Endothelial cell of umbilical vein (primary cell): ENCODE data around the gene POLRMT. TPM values are rescaled to one million over a fixed set of nuclear protein-coding genes. Genes with fewer than 3 reads are reported as not detected.

Source experiments
- BruUV-seq: library from RNA; stranded (reverse); fragments of 400-500 nt; replicated peaks from 2 replicates; lab custom pipeline; 2021; lab: Mats Ljungman, UMichigan
- CTCF ChIA-PET: fragments of 300-600, 350-600 bp; sonication (Branson Sonifier 250); formaldehyde crosslinking; loops from one replicate; lab custom pipeline; 2021; ENCODE audit warnings: antibody characterized with exemption, inconsistent platforms; lab: Charles Lee
- POLR2A ChIA-PET: fragments of 300-600, 350-600 bp; sonication (Branson Sonifier 250); formaldehyde crosslinking; loops from one replicate; lab custom pipeline; 2021; ENCODE audit warnings: antibody characterized with exemption, inconsistent platforms; lab: Charles Lee
- DNase-seq: peaks from one replicate; pipeline ENCODE4 v3.0.0-alpha.2; 2011; ENCODE audit warnings: low read depth, low spot score
- FAIRE-seq: peaks from 2 replicates; lab custom pipeline; 2011; peaks lifted over from hg19 to GRCh38; lab: Jason Lieb, UNC
- H2AFZ ChIP-seq: 2 replicates; pipeline ENCODE4 v1.6.0; 2012; ENCODE audit warnings: low read depth, low read length, control low read depth, inconsistent platforms
- H3K27ac ChIP-seq: 2 replicates; pipeline ENCODE4 v1.5.1; 2011; ENCODE audit warnings: low read depth, mild to moderate bottlenecking, control low read depth, low read length, moderate library complexity; ENCODE audit not compliant: insufficient read depth
- H3K27me3 ChIP-seq, 2 experiments: 2 replicates each; pipeline versions ENCODE4 v1.6.0 to v1.6.1; 2011; ENCODE audit warnings: low read length in 2 of 2, mixed read lengths in 1 of 2; ENCODE audit not compliant: control insufficient read depth in 2 of 2, insufficient read depth in 2 of 2
- H3K36me3 ChIP-seq, 2 experiments: 2 replicates in 1 of 2; 3 replicates in 1 of 2; pipeline ENCODE4 v1.5.1; 2011; ENCODE audit warnings: low read length in 2 of 2, mild to moderate bottlenecking in 1 of 2, moderate library complexity in 1 of 2; ENCODE audit not compliant: control insufficient read depth in 2 of 2, insufficient read depth in 2 of 2; ENCODE audit errors: extremely low read depth in 1 of 2
- H3K4me1 ChIP-seq: 3 replicates; pipeline ENCODE4 v1.5.1; 2011; ENCODE audit warnings: mild to moderate bottlenecking, low read length; ENCODE audit not compliant: control insufficient read depth, insufficient read depth; ENCODE audit errors: extremely low read depth
- H3K4me2 ChIP-seq: 2 replicates; pipeline ENCODE4 v1.6.1; 2011; ENCODE audit warnings: low read length, control low read depth, mixed read lengths; ENCODE audit not compliant: insufficient read depth
- H3K4me3 ChIP-seq, 3 experiments: fragments of 200-600 bp in 1 of 3; sonication (generic), shearing (Covaris generic) in 1 of 3; replicated peaks in 1 of 3; 2 replicates each; pipeline ENCODE4 v1.5.1; 2011 to 2016; ENCODE audit warnings: control low read depth in 3 of 3, low read length in 3 of 3, mild to moderate bottlenecking in 2 of 3, inconsistent platforms in 1 of 3, low read depth in 1 of 3, moderate library complexity in 1 of 3; ENCODE audit not compliant: insufficient read depth in 1 of 3
- H3K79me2 ChIP-seq: 2 replicates; pipeline ENCODE4 v1.6.0; 2012; ENCODE audit warnings: low read length, inconsistent platforms; ENCODE audit not compliant: control insufficient read depth, insufficient read depth
- H3K9ac ChIP-seq: replicated peaks from 2 replicates; pipeline ENCODE3; 2011; ENCODE audit warnings: low read length, control low read depth; ENCODE audit not compliant: insufficient read depth; ENCODE audit errors: extremely low read depth
- H3K9me1 ChIP-seq: replicated peaks from 3 replicates; pipeline ENCODE4 v1.6.0; 2011; ENCODE audit warnings: mild to moderate bottlenecking, low read length; ENCODE audit not compliant: control insufficient read depth, insufficient read depth; ENCODE audit errors: extremely low read depth
- H3K9me3 ChIP-seq: replicated peaks from 2 replicates; pipeline ENCODE4 v1.5.1; 2012; ENCODE audit warnings: low read length, inconsistent platforms; ENCODE audit not compliant: control insufficient read depth, insufficient read depth
- H4K20me1 ChIP-seq: replicated peaks from 2 replicates; pipeline ENCODE3; 2011; ENCODE audit warnings: mild to moderate bottlenecking, low read length; ENCODE audit not compliant: control insufficient read depth, insufficient read depth; ENCODE audit errors: extremely low read depth
- EZH2 ChIP-seq: IDR thresholded peaks from 2 replicates; pipeline ENCODE4 v1.6.1; 2012; ENCODE audit warnings: borderline replicate concordance, low read depth, mild to moderate bottlenecking, moderate library complexity, low read length, inconsistent platforms; ENCODE audit not compliant: severe bottlenecking
- FOS ChIP-seq: IDR thresholded peaks from 2 replicates; pipeline ENCODE4 v1.6.1; 2011; ENCODE audit warnings: mild to moderate bottlenecking, low read length, moderate library complexity, borderline replicate concordance; ENCODE audit not compliant: insufficient read depth
- GATA2 ChIP-seq: IDR thresholded peaks from 2 replicates; pipeline ENCODE4 v1.7.0; 2011; ENCODE audit warnings: low read depth, mild to moderate bottlenecking, moderate library complexity, mixed read lengths, low read length; ENCODE audit not compliant: insufficient read length, insufficient read depth
- MYC ChIP-seq: IDR thresholded peaks from one replicate; pipeline ENCODE4 v1.6.1; 2011; ENCODE audit warnings: mild to moderate bottlenecking, low read depth, low read length
- POLR2A ChIP-seq: IDR thresholded peaks from 2 replicates; pipeline ENCODE4 v1.6.1; 2012; ENCODE audit warnings: low read depth, mild to moderate bottlenecking, control low read depth, low read length
- POLR2AphosphoS5 ChIP-seq: IDR thresholded peaks from 2 replicates; pipeline ENCODE4 v1.6.1; 2012; ENCODE audit warnings: low read depth, mild to moderate bottlenecking, control low read depth, low read length, moderate library complexity; ENCODE audit not compliant: insufficient read depth
- dilution Hi-C: fragments of 300-500 bp; cut with MboI; formaldehyde crosslinking; loops from one replicate; pipeline ENCODE4 v1.15.0; 2019; ENCODE audit warnings: low sequenced_read_pairs; ENCODE audit not compliant: extremely low pct_ligation_motif_present
- intact Hi-C: fragments of 100-400 bp; cut with micrococcal nuclease; formaldehyde crosslinking; loops from one replicate; pipeline ENCODE4 v1.10.0; 2022
- polyA plus RNA-seq, 4 experiments: library from polyadenylated mRNA; depleted of rRNA in 3 of 4; stranded (reverse) in 3 of 4; unstranded in 1 of 4; fragments of >200 nt; gene quantifications; 2 replicates each; pipeline versions ENCODE4 v1.2.1 to v1.2.3, GENCODE V29; 2011 to 2012; ENCODE audit warnings: missing spikeins in 1 of 4
- total RNA-seq: library from RNA; stranded (reverse); gene quantifications from 2 replicates; pipeline ENCODE4 v1.2.3, GENCODE V29; 2021
- TF ChIP-seq, protein P1 (sequence below), 2 donors: IDR thresholded peaks; 1 replicate in 1 of 2; 2 replicates in 1 of 2; pipeline ENCODE4 v1.5.1; 2011; ENCODE audit warnings: low read length in 2 of 2, mild to moderate bottlenecking in 2 of 2, moderate library complexity in 2 of 2, control low read depth in 1 of 2, inconsistent platforms in 1 of 2, low read depth in 1 of 2; ENCODE audit not compliant: insufficient read depth in 1 of 2; ENCODE audit errors: extremely low read depth in 1 of 2

The POLRMT gene
- total and polyA plus RNA-seq, 2 donors (not counting 3 experiments of a cell fraction or from before 2014, with no cell fraction given) = 38.9 to 50.6 TPM

- Histone ChIP-seq H3K27me3 (no peaks in the 10 kb centered on the region), H3K4me2 (peak overlapping the region; percentile 93), H4K20me1 (no peaks in the 10 kb centered on the region), H3K36me3 (peaks cover 0 to 4% of the 10 kb centered on the region in 2 experiments), H3K9me3 (no peaks in the 10 kb centered on the region), H2AFZ (peak overlapping the region; percentile 91), H3K79me2 (peaks cover 13% of the 10 kb centered on the region), H3K4me3 (peak overlapping the region; percentile 70 to 88 (median 80)), H3K9ac (peak overlapping the region; percentile 68), H3K27ac (peak overlapping the region; percentile 38), H3K4me1 (peaks cover 16% of the 10 kb centered on the region), H3K9me1 (no peaks in the 10 kb centered on the region)
- ChIA-PET POLR2A (interaction anchor here (0.5 to 0.7 kb wide), 2 partner anchors 91 to 102 kb away, joined by 3 to 7 read pairs; no protein-coding TSS in a partner anchor), CTCF (interaction anchor here (0.9 to 1.7 kb wide), 3 partner anchors 17 to 48 kb away, joined by 3 to 6 read pairs (median 3); no protein-coding TSS in a partner anchor)
- peak; percentile 72 for FAIRE-seq
- peak; percentile 31 for DNase-seq
- dilution Hi-C loops = no loop called here
- intact Hi-C loops = loop anchor here (1.0 to 2.0 kb wide), 2 partner anchors 44 to 101 kb away; partner anchors contain the start of genes CDC34 and HCN2
- TF ChIP-seq, protein P1, sequence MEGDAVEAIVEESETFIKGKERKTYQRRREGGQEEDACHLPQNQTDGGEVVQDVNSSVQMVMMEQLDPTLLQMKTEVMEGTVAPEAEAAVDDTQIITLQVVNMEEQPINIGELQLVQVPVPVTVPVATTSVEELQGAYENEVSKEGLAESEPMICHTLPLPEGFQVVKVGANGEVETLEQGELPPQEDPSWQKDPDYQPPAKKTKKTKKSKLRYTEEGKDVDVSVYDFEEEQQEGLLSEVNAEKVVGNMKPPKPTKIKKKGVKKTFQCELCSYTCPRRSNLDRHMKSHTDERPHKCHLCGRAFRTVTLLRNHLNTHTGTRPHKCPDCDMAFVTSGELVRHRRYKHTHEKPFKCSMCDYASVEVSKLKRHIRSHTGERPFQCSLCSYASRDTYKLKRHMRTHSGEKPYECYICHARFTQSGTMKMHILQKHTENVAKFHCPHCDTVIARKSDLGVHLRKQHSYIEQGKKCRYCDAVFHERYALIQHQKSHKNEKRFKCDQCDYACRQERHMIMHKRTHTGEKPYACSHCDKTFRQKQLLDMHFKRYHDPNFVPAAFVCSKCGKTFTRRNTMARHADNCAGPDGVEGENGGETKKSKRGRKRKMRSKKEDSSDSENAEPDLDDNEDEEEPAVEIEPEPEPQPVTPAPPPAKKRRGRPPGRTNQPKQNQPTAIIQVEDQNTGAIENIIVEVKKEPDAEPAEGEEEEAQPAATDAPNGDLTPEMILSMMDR (IDR thresholded peaks at IDR 0.05; ENCODE audit: extremely low read depth in 1 of 2, insufficient read depth in 1 of 2, low read depth in 1 of 2, low read length in 2 of 2) = no peak
- TF ChIP-seq GATA2 (no peak), POLR2AphosphoS5 (no peak), MYC (no peak), POLR2A (no peak), FOS (no peak), EZH2 (no peak)
- no TSS peak for BruUV-seq
Measured at GRCh38 chr19:632579-633067, 714 bp downstream of the POLRMT start.
